GM04504 (cell line): Measurements from ENCODE around the gene ELAPOR1.
A peak's percentile ranks its signal among the peaks of the same experiment; 100 is the strongest.

Source experiments
- DNase-seq: peaks from one replicate; pipeline ENCODE4 v3.0.0-alpha.2; 2012; ENCODE audit warnings: low read depth

Gene ELAPOR1, protein sequence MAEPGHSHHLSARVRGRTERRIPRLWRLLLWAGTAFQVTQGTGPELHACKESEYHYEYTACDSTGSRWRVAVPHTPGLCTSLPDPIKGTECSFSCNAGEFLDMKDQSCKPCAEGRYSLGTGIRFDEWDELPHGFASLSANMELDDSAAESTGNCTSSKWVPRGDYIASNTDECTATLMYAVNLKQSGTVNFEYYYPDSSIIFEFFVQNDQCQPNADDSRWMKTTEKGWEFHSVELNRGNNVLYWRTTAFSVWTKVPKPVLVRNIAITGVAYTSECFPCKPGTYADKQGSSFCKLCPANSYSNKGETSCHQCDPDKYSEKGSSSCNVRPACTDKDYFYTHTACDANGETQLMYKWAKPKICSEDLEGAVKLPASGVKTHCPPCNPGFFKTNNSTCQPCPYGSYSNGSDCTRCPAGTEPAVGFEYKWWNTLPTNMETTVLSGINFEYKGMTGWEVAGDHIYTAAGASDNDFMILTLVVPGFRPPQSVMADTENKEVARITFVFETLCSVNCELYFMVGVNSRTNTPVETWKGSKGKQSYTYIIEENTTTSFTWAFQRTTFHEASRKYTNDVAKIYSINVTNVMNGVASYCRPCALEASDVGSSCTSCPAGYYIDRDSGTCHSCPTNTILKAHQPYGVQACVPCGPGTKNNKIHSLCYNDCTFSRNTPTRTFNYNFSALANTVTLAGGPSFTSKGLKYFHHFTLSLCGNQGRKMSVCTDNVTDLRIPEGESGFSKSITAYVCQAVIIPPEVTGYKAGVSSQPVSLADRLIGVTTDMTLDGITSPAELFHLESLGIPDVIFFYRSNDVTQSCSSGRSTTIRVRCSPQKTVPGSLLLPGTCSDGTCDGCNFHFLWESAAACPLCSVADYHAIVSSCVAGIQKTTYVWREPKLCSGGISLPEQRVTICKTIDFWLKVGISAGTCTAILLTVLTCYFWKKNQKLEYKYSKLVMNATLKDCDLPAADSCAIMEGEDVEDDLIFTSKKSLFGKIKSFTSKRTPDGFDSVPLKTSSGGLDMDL

DNA sequence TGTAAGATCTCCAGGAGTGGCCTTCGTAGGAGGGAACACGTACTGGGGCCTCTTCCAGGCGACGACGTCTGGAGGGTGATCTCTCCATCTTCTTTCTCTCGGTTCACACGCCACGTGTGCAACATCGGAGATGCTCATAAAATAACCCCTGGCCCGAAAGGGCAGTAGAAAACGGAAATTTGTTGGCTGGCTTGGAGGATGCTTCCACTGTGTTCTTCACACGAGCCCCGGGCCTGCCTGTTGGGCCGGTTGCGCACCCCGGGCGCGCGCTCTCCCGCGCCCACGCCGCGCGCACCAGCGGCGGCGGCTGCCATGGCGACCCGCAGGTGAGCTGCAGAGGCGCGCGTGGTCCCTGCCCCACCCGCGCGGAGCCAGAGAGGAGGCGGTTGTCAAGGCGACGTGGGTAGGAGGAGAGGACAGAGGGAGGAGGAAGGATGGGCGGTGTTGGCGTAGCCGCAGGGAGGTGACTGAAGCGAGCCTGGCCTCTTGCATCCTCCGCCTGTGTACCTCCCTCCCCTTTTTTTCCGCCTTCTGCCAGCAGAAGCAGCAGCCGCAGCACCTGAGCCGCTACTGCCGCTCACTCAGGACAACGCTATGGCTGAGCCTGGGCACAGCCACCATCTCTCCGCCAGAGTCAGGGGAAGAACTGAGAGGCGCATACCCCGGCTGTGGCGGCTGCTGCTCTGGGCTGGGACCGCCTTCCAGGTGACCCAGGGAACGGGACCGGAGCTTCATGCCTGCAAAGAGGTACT lies at the start of gene ELAPOR1:
Gene ELAPOR1 (plus strand): TSS at position 526 of the 752 bp plus-strand sequence. CDS start 69 bp downstream, at position 595.
- DNase-seq = no peak

DNA sequence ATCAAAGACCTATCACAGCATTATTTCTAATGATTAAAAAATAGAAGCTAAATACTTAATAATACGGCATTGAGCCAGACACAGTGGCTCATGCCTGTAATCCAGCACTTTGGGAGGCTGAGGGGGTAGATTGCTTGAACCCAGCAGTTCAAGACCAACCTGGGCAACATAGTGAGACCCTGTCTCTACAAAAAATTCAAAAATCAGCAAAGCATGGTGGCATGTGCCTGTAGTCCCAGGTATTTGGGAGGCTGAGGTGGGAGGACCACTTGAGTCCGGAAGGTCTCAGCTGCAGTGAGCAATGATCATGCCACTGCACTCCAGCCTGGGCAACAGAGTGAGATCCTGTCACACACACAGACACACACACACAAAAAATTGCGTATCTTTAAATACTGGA lies 48.8 kb upstream of the ELAPOR1 start:
- no peak for DNase-seq

DNA sequence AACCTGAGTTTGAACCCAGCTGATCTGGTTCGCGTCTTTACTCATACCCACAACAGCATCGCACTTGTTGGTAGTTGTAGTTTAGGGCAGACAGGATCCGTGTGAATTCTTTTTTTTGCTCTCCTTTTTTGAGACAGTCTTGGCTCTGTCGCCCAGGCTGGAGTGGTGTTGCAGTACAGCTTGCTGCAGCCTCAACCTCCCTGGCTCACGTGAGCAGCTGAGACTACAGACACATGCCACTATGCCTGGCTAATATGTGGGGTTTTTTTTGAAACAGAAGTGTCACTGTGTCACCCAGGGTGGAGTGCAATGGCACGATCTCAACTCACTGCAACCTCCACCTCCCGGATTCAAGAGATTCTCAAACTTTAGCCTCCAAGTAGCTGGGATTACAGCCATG lies 46.0 kb upstream of the ELAPOR1 start:
- DNase-seq = no peak

DNA sequence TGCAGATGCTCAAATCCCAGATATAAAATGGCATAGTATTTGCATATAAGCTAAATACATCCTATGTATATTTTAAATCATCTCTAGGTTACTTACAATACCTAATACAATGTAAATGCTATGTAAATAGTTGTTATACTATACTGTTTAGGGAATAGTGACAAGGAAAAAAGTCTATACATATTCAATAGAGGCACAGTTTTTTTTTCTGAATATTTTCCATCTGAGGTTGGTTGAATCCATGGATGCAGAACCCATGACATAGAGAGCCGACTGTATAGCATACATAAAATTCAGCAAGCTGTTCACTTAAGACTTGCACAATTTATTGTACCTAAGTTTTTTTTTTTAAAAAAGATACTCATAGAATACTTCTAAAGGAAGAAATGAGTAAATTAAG lies 44.6 kb upstream of the ELAPOR1 start:
- no peak for DNase-seq

DNA sequence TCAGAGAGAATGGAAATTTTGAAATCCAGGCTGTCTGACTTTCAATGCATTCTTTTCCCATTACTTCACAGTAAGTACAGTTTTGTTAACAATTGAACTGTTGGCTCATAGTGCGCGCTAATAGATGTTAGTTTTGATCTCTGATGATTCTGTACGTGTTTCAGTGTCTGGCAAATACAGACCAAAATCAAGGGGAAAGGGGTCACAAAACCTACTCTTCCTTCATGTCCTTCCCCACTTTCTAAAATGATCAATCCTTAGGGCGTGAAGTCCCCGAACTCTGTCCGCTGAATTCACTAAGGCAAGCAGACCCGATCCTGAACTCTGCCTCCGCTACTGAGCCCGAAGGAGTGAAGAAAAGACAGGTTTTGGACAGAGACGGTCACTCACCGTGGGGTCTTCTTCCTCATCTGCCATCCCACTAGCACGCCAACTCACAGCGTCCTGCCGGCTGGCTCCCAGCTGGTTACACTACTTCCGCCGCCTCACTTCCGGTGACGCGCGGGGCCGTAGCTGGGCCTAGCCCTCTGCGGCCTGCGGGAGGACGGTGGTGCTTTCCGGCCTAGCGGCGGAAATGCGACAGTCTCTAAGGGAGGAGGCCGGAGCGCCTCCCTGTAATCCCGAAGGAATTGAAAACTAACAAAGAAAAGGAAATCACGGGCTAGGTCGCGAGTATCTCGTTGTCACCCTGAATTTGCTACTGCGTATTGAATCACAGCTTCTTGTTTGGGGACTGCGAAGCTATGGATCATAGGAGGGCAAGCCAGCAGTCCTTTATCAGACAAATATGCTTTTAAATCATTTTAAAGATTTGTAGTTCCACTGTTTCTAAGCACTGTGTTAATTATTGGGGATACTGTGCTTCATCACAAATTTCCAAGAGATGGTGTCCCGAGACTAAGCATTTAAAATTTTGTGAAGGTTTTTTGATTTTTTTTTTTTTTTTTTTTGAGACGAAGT lies 38.1 kb upstream of the ELAPOR1 start, which contains the start of gene TAF13:
Gene TAF13 (minus strand): TSS at position 473 of the 960 bp plus-strand sequence. CDS start 56 bp downstream, at position 417.
- peak; percentile 92 for DNase-seq

DNA sequence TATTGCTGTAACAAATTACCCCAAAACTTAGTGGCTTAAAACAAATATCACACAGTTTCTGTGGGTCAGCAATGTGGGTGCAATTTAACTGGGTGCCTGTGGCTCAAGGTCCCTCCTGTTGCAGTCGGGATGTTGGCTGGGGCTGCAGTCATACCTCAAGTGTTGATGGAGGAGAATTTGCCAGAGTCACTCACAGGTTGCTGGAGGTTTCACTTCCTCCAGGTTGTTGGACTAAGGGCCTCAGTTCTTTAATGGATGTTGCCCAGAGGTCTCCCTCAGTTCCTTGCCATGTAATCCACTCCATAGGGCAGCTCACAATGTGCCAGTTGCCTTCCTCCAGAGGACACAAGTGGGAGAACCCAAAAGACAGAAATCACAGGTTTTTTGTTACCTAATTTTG lies 35.6 kb upstream of the ELAPOR1 start:
- no peak for DNase-seq

DNA sequence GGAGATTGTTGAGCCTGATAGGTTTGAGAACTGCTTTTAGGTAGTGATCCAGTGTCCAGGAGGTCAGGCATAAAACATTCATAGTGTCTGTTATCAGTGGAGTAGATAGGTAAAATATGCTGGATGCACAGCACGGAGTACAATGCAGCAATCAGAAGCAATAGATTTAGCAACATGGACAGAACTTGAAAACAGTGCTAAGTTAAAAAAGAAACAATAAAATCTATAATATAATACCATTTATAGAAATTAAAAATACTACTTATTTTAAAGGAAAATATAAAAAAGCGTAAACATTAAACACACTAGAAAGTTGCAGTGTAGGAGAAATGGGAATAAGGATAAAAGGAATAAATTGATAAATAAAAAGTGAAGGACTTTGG lies 34.7 kb upstream of the ELAPOR1 start:
- no peak for DNase-seq

DNA sequence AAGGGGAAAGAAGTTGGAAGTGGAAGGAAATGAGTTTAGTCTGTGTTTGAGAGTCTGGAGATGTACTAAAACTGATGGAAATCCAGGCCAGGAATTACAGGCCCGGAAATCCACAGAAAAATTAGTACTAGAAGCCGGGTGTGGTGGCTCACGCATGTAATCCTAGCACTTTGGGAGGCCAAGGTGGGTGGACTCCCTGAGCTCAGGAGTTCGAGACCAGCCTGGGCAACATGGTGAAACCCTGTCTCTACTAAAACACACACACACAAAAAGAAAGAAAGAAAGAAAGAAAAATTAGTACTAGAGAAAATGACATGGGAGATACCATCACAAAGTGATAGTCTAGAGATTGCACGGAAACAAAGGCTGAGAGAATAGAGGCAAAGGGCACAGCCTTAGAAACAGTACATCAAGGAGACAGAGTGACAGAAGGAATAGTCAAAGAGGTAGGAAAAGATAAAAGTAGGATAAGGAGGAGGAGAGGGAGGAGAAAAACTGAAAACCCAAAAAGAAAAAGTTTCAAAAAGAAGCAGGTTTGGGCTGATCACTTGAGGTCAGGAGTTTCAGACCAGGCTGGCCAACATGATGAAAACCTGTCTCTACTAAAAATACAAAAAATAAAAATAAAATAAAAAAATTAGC lies 33.4 kb upstream of the ELAPOR1 start:
- no peak for DNase-seq

DNA sequence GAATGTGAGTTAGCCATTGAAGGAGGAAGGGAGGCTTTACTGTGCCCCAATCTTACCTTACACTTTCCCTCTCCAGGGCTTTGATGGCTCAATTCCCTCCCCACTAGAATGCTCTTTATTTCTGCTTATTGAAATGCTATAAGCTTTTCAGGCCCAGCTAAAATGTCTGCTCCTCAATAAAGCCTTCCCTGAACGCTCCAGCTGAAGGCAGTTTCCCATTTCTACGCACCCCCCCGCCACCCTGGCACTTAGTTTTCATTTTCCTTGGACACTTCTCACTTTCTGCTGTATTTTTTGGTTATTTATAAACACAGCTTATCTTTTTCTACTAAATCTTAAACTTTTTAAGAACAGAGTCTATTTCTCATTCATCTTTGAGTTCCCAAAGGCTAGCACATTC lies 30.4 kb upstream of the ELAPOR1 start:
- DNase-seq = no peak

DNA sequence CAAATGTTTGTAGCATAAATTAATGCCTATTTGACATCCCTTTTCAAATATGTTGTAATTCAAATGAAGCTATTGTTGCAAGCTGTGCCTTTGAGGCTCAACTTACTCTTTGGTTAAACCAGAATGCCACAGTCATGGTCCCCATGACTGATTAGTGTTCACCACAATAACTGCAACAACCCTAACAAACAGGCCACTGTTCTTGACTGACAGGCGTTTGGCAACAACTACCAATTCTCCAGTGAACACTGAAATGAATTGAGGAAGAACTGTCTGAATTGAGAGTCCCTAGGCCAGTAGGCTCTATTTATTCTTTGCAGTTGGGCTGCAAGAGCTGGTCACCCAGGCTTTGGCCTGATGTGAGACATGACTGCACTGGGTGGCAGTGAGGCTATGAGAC lies 30.0 kb upstream of the ELAPOR1 start:
- DNase-seq = no peak

DNA sequence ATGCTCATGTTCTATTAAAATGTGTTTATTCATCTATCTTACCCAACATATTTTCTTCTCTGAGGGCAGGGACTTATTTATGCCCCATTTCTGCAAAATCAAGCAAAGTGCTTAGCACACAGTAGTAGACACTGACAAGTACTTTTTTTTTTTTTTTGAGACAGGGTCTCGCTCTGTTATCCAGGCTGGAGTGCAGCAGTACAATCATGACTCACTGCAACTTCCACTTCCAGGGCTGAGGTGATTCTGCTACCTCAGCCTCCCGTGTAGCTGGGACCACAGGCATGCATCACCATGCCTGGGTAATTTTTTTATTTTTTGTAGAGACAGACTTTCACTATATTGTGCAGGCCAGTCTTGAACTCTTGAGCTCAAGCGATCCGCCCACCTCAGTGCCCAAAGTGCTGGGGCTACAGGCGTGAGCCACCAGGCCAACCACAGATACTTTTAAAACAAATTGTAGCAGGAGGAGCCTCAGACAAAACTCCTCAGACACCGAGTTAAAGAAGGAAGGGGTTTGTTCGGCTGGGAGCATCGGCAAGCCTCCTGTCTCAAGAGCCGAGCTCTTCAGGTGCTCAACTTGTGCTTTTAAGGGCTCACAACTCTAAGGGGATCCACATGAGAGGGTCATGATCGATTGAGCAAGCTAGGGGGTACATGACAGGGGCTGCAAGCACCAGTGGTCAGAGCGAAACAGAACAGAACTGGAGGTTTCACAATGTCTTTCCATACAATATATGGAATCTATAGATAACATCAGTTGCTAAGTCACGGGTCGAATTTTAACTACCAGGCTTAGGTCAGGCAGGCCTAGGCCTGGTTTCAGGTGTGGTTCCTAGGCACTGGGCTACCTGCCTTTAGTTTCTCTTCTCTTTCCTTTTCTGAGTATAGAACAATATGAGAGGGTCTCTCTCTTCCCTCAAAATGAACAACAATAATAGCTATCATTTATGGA lies 29.1 kb upstream of the ELAPOR1 start:
- no peak for DNase-seq

DNA sequence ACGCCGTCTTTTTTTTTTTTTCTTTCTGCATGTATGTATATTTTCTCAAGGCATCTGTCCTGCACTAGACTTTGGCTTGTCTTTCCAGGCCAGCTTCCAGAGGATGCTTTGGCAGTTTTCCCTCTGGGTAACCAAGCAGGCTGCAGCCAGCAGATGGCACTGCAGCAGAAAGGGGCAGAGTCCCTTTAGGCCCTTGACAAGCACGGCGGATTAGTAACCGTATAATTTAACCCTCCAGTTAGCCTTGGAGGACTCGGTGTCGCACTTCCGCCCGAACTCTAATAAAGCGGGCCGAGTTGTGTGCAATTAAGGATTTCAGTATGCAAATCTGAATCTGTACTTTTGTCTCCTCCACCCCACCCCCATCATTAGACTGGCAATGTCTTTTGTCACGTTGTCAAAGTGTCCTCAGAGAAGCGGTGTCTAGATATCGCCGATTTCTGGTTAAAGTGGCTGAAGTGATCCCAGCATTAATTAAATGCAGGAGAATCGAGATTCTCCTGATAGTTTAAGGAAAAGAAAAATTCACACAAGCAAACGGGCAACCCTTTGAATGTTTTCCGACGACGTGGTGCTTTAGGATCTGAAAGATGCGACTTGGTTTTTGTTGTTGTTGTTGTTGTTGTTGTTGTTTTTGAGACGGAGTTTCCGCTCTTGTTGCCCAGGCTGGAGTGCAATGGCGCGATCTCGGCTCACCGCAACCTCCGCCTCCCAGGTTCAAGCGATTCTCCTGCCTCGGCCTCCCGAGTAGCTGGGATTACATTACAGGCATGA lies 24.5 kb upstream of the ELAPOR1 start:
- DNase-seq = no peak

DNA sequence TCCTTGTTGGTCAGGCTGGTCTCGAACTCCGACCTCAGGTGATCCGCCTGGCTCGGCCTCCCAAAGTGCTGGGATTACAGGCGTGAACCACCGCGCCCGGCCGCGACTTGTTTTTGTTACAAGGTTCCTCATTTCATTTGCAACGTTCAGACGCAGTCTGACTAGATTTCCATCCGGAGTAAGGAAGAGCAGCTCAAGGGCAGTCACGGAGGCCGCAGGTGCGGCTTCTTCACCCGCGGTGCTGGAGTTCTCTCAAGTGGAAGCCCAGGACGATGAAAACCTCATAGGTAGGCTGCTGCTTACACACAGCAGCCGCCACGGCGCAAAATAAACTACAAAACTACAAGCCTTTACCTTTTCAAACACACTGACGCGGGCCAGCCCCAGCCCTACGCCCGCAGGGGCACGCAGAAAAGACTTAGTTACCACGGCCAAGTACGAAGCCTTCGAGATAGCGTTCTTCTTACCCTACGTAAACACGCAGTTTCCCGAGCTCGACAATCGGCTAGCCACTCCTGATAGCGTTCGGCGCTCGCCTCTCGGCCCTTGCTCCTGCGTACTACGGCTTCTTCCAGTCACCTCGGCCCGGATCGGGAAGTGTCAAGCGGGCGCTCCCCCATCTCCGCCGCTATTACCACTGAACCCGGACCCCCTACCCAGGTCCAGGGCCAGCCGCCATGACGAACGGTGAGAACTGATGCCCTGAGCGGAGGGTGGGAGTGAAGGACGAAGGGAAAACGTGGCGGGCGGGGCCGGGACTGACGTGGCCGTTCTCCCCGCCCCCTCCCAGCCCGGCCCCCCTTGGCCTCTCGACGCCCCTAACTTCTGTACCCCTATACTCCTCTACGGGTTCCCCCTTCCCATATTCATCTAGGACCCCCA lies 23.5 kb upstream of the ELAPOR1 start, which contains the start of gene TMEM167B:
Gene TMEM167B (plus strand): TSS at position 569 of the 882 bp plus-strand sequence. CDS start 109 bp downstream, at position 678.
- peak; percentile 85 for DNase-seq

DNA sequence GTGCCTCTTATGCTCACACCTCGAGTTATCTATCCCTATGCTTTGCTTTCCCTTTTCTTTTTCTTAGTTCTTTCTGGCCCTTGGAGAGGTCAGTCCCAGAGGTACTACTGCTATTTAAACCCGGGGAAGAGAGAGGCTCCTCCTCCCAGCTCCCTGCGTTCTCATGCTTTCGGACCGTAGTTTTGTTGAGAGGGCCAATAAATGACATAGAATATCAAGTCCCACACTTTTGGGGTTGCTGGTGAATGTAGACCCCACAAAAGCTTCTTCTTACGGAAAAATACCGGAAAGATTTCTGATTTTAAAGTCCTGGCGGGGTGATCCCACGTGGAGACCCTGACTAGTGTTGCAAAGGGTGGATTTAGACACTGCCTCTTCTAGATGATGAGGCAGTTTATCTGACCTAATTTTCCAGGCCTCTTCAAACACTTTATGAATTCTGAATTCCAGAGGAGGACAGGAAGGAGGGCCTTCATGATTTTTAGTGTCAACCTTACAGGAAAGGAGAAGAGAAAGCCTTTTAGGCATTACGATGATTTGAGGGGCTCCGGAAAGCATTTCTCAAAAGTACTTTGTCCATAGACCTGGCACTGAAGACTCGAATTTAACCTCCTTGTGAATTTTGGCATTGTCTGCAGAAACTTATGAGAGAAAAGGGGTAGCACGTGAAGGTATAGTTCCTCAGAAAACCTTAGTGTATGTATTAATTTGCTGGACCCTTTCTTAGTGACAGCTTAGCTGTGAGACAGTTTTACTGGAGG lies 22.7 kb upstream of the ELAPOR1 start:
- no peak for DNase-seq

DNA sequence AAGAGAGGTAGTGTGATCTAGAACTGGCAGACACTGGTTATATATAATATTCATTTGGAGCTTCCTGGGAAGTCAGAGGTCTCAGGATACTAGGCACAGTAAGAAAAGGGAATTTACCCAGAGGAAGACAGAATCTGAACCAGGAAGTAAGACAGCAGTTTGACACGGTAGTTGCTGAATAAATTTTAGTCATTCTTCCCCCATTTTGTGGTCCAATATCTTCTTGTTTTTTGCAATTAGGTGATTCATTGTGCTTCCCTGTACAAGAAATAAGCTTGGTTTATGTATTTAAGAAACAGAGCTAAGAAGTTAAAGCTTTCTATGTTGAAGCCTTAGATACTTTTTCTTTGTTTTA lies 22.1 kb upstream of the ELAPOR1 start:
- DNase-seq = no peak

DNA sequence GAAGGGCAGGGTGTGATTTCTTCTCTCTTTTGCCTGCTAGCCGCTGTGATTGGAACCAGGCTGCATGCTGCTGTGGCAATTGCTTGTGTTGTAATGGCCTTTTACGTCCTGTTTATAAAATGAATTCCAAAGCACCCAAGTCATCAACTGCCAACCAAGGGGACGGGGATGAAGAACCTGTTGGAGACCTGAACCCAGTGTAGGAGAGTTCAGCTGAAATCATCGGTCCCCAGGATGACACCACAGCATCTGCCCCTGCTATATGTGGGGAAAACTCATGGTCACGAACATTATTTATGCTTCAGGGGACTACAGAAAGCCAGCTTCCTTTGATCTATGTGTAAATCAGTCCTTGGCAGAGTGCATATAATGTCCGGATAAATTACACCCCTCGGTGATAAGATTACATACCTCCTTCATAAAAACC lies 19.5 kb upstream of the ELAPOR1 start:
- no peak for DNase-seq
